HepG2 (cell line): ENCODE measurements around the gene EPN3. TPM values are rescaled to one million over a fixed set of nuclear protein-coding genes. Genes with fewer than 3 reads are reported as not detected.

Source experiments
- ATAC-seq: fragments of 200-7000 bp; cut with Tn5 transposase; 3 replicates; pipeline ENCODE4 v1.9.1; 2020; ENCODE audit warnings: mild to moderate bottlenecking, moderate library complexity
- BruUV-seq: library from RNA; stranded (reverse); fragments of 400-500 nt; replicated peaks from 2 replicates; lab custom pipeline; 2021; lab: Mats Ljungman, UMichigan
- CTCF ChIA-PET: fragments of 300-600 bp; formaldehyde crosslinking; extraction: SDS; loops from one replicate; lab custom pipeline; 2021; ENCODE audit warnings: low total read pairs, inconsistent platforms, low intra/inter-chr PET ratio; lab: Yijun Ruan, JAX
- POLR2A ChIA-PET: fragments of 350-600 bp; sonication (Branson Sonifier 250); formaldehyde crosslinking; loops from one replicate; lab custom pipeline; 2020; ENCODE audit warnings: antibody characterized with exemption, inconsistent platforms; lab: Yijun Ruan, JAX
- DNase-seq: peaks from one replicate; pipeline ENCODE4 v3.0.0-alpha.2; 2015; ENCODE audit warnings: low spot score
- FAIRE-seq: peaks from 3 replicates; lab custom pipeline; 2011; peaks lifted over from hg19 to GRCh38; lab: Jason Lieb, UNC
- H2AFZ ChIP-seq: one replicate; pipeline ENCODE4 v1.6.1; 2011; ENCODE audit warnings: low read length, inconsistent platforms
- H3K27ac ChIP-seq: fragments of 300-600 bp; 3 replicates; pipeline ENCODE4 v1.8.0; 2011; ENCODE audit warnings: mixed run types, mild to moderate bottlenecking, mixed read lengths, low read length, inconsistent platforms; ENCODE audit not compliant: insufficient read depth; ENCODE audit errors: extremely low read length
- H3K27me3 ChIP-seq, 2 experiments: fragments of 200-600 bp in 1 of 2; 2 replicates in 1 of 2; 3 replicates in 1 of 2; pipeline versions ENCODE4 v1.6.0 to v1.8.0; 2011; ENCODE audit warnings: low read length in 2 of 2, mild to moderate bottlenecking in 2 of 2, moderate library complexity in 2 of 2, inconsistent platforms in 1 of 2; ENCODE audit not compliant: insufficient read depth in 2 of 2, control insufficient read depth in 1 of 2
- H3K36me3 ChIP-seq, 2 experiments: fragments of 200-600 bp in 1 of 2; replicated peaks in 1 of 2; 2 replicates in 1 of 2; 3 replicates in 1 of 2; pipeline versions ENCODE4 v1.5.1 to v1.8.0; 2011; ENCODE audit warnings: low read length in 2 of 2, inconsistent platforms in 1 of 2; ENCODE audit not compliant: insufficient read depth in 2 of 2, control insufficient read depth in 1 of 2
- H3K4me1 ChIP-seq: 2 replicates; pipeline ENCODE4 v1.5.1; 2012; ENCODE audit warnings: low read length, inconsistent platforms; ENCODE audit not compliant: insufficient read depth
- H3K4me2 ChIP-seq: 2 replicates; pipeline ENCODE4 v1.6.0; 2011; ENCODE audit warnings: low read depth, low read length, inconsistent platforms
- H3K4me3 ChIP-seq, 3 experiments: fragments of 200-600 bp in 1 of 3; sonication (generic), shearing (Covaris generic) in 1 of 3; replicated peaks in 1 of 3; 2 replicates each; pipeline ENCODE4 v1.5.1; 2011 to 2016; ENCODE audit warnings: low read length in 3 of 3, inconsistent platforms in 2 of 3, low read depth in 2 of 3, mild to moderate bottlenecking in 2 of 3, control low read depth in 1 of 3, mixed read lengths in 1 of 3; ENCODE audit not compliant: insufficient read depth in 1 of 3
- H3K79me2 ChIP-seq: one replicate; pipeline ENCODE4 v1.6.1; 2011; ENCODE audit warnings: low read length, inconsistent platforms; ENCODE audit not compliant: insufficient read depth
- H3K9ac ChIP-seq: 2 replicates; pipeline ENCODE4 v1.6.0; 2011; ENCODE audit warnings: mild to moderate bottlenecking, low read depth, low read length, inconsistent platforms; ENCODE audit not compliant: insufficient read depth
- H3K9me3 ChIP-seq: 2 replicates; pipeline ENCODE4 v1.5.1; 2012; ENCODE audit warnings: mild to moderate bottlenecking, low read length
- H4K20me1 ChIP-seq: 2 replicates; pipeline ENCODE4 v1.6.0; 2011; ENCODE audit warnings: inconsistent platforms, mild to moderate bottlenecking, low read length, moderate library complexity; ENCODE audit not compliant: insufficient read depth
- CBX2 ChIP-seq, 2 experiments: fragments of 200-600 bp in 1 of 2; sonication (generic); formaldehyde crosslinking in 1 of 2; IDR thresholded peaks; 2 replicates each; pipeline versions ENCODE4 v1.7.0 to v1.8.1; 2018 to 2022; ENCODE audit warnings: low read depth in 2 of 2, low read length in 1 of 2, mild to moderate bottlenecking in 1 of 2, missing genetic modification reagents in 1 of 2
- HNRNPUL1 ChIP-seq: fragments of 200-400 bp; formaldehyde crosslinking; IDR thresholded peaks from 2 replicates; pipeline ENCODE4 v1.6.1; 2017; ENCODE audit warnings: low read depth, mild to moderate bottlenecking, low read length, moderate library complexity
- JUNB ChIP-seq: sonication (generic); formaldehyde crosslinking; IDR thresholded peaks from 2 replicates; pipeline ENCODE4 v1.8.0; 2022; ENCODE audit warnings: missing genetic modification reagents, mild to moderate bottlenecking, borderline replicate concordance
- REL ChIP-seq: sonication (generic); formaldehyde crosslinking; conservative IDR thresholded peaks from 2 replicates; pipeline ENCODE4 v1.8.0; 2022; ENCODE audit warnings: mild to moderate bottlenecking, missing genetic modification reagents, moderate library complexity
- RFX1 ChIP-seq: fragments of 450-650 bp; IDR thresholded peaks from 2 replicates; pipeline ENCODE4 v1.6.1; 2017
- RFX3 ChIP-seq: IDR thresholded peaks from 2 replicates; pipeline ENCODE4 v1.6.1; 2016; ENCODE audit warnings: missing biosample characterization, missing genetic modification reagents
- SIN3B ChIP-seq: fragments of 150-350 bp; IDR thresholded peaks from 2 replicates; pipeline ENCODE4 v1.6.1; 2014; ENCODE audit warnings: low read length
- SP2 ChIP-seq: sonication (generic); formaldehyde crosslinking; IDR thresholded peaks from 2 replicates; pipeline ENCODE4 v1.5.1; 2020; ENCODE audit warnings: mild to moderate bottlenecking, missing genetic modification reagents
- SRSF1 ChIP-seq: fragments of 200-400 bp; formaldehyde crosslinking; optimal IDR thresholded peaks from 2 replicates; pipeline ENCODE3; 2017; ENCODE audit warnings: mild to moderate bottlenecking, low read depth, low read length, moderate library complexity
- TGIF2 ChIP-seq: IDR thresholded peaks from 2 replicates; pipeline ENCODE4 v1.6.1; 2016; ENCODE audit warnings: control low read depth, missing compliant biosample characterization
- ZFY ChIP-seq: sonication (generic); formaldehyde crosslinking; IDR thresholded peaks from 2 replicates; pipeline ENCODE4 v1.4.0; 2020; ENCODE audit warnings: missing genetic modification reagents
- ZMAT3 ChIP-seq: sonication (generic); formaldehyde crosslinking; conservative IDR thresholded peaks from 2 replicates; pipeline ENCODE4 v1.7.0; 2021; ENCODE audit warnings: missing genetic modification reagents
- ZNF24 ChIP-seq: fragments of 450-650 bp; IDR thresholded peaks from 2 replicates; pipeline ENCODE4 v1.6.1; 2017; ENCODE audit warnings: antibody characterized with exemption, mild to moderate bottlenecking
- ZNF44 ChIP-seq: sonication (generic); formaldehyde crosslinking; IDR thresholded peaks from 2 replicates; pipeline ENCODE4 v1.5.1; 2020; ENCODE audit warnings: mild to moderate bottlenecking, missing genetic modification reagents
- ZNF562 ChIP-seq: sonication (generic); formaldehyde crosslinking; IDR thresholded peaks from 2 replicates; pipeline ENCODE4 v1.8.0; 2022; ENCODE audit warnings: missing genetic modification reagents, borderline replicate concordance
- WGBS: methylation state at CpG from one replicate; pipeline ENCODE4 v1.1.6; 2017; ENCODE audit warnings: low lambda C conversion rate; 5-methylcytosine and 5-hydroxymethylcytosine counted together
- in situ Hi-C: cut with HindIII; loops from 2 replicates; pipeline ENCODE4 v1.10.0; 2017; ENCODE audit warnings: low pct_unique_long_range_greater_than_20kb; ENCODE audit not compliant: extremely low pct_ligation_motif_present
- intact Hi-C: fragments of 100-400 bp; cut with micrococcal nuclease; formaldehyde crosslinking; loops from one replicate; pipeline ENCODE4 v1.10.0; 2022; ENCODE audit not compliant: unreplicated experiment
- polyA plus RNA-seq, 8 experiments: library from polyadenylated mRNA; depleted of rRNA in 3 of 8; stranded (reverse) in 7 of 8; unstranded in 1 of 8; fragments of >200 nt; fragmentation: Illumina TruSeq in 4 of 8; extraction: Trizol in 4 of 8; gene quantifications; 2 replicates each; pipeline versions ENCODE4 v1.2.1 to v1.2.3, GENCODE V29; 2011 to 2016; ENCODE audit warnings: low read depth in 4 of 8, missing spikeins in 1 of 8, mixed read lengths in 1 of 8; ENCODE audit not compliant: insufficient read depth in 1 of 8
- total RNA-seq, 5 experiments: library from RNA; depleted of rRNA; stranded (reverse); fragments of >200 nt; fragmentation: Illumina TruSeq; extraction: Trizol; gene quantifications; 2 replicates each; pipeline ENCODE4 v1.2.3, GENCODE V29; 2016; ENCODE audit warnings: low read depth in 1 of 5
- TF ChIP-seq, protein P1 (sequence below): sonication (generic); IDR thresholded peaks from 2 replicates; pipeline ENCODE4 v1.6.1; 2016; ENCODE audit warnings: low read depth, borderline replicate concordance
- TF ChIP-seq, protein P2 (sequence below): IDR thresholded peaks from 2 replicates; pipeline ENCODE4 v1.6.1; 2018; ENCODE audit warnings: missing genetic modification reagents
- TF ChIP-seq, protein P3 (sequence below): sonication (generic); formaldehyde crosslinking; IDR thresholded peaks from 2 replicates; pipeline ENCODE4 v1.5.1; 2020; ENCODE audit warnings: mild to moderate bottlenecking, missing genetic modification reagents, moderate library complexity

EPN3 gene
- total and polyA plus RNA-seq, 2 of the 13 experiments (the other 11 are each of a cell fraction or from before 2014, with no cell fraction given): 0.11 to 0.95 TPM

DNA sequence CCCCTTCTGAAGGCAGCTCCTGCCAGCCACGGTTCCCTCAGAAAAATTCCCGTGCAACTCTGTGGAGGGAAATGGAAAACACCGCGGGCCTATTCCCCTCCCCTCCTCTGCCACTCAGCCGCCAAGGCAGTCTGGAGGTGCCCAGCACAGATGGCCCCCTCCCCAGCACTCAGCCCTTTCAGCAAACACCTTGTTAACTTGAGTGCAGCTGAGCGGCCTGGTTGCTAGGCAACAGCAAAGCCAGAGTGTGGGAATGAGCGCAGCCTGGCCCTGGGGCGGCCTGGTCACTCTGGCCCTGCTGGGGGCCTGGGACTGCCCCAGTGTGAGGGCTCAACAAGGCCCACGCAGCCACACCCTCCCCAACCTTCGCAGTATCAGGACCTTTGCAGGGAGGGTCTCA is 60.8 kb downstream of the EPN3 start:
- TF ChIP-seq CBX2 (IDR thresholded peaks at IDR 0.05; ENCODE audit: low read depth, low read length) (no peak), CBX2 (CRISPR knock-in tag; IDR thresholded peaks at IDR 0.05; ENCODE audit: low read depth) (no peak), HNRNPUL1 (no peak), TGIF2 (CRISPR knock-in tag) (no peak), RFX3 (CRISPR knock-in tag) (peak; percentile 60), ZNF562 (CRISPR knock-in tag) (no peak), ZNF24 (no peak), SP2 (CRISPR knock-in tag) (no peak), RFX1 (peak; percentile 70), REL (CRISPR knock-in tag) (no peak), JUNB (CRISPR knock-in tag) (no peak), ZMAT3 (CRISPR knock-in tag) (no peak), SIN3B (no peak), ZFY (CRISPR knock-in tag) (peak; percentile 21; the same call in 1 of the 2 replicates), ZNF44 (CRISPR knock-in tag) (no peak), SRSF1 (no peak)
- TF ChIP-seq, protein P1, sequence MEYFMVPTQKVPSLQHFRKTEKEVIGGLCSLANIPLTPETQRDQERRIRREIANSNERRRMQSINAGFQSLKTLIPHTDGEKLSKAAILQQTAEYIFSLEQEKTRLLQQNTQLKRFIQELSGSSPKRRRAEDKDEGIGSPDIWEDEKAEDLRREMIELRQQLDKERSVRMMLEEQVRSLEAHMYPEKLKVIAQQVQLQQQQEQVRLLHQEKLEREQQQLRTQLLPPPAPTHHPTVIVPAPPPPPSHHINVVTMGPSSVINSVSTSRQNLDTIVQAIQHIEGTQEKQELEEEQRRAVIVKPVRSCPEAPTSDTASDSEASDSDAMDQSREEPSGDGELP: peak; percentile 47; the same call in 1 of the 2 replicates
- TF ChIP-seq, protein P2, sequence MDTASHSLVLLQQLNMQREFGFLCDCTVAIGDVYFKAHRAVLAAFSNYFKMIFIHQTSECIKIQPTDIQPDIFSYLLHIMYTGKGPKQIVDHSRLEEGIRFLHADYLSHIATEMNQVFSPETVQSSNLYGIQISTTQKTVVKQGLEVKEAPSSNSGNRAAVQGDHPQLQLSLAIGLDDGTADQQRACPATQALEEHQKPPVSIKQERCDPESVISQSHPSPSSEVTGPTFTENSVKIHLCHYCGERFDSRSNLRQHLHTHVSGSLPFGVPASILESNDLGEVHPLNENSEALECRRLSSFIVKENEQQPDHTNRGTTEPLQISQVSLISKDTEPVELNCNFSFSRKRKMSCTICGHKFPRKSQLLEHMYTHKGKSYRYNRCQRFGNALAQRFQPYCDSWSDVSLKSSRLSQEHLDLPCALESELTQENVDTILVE (CRISPR knock-in tag): no peak
- TF ChIP-seq, protein P3, sequence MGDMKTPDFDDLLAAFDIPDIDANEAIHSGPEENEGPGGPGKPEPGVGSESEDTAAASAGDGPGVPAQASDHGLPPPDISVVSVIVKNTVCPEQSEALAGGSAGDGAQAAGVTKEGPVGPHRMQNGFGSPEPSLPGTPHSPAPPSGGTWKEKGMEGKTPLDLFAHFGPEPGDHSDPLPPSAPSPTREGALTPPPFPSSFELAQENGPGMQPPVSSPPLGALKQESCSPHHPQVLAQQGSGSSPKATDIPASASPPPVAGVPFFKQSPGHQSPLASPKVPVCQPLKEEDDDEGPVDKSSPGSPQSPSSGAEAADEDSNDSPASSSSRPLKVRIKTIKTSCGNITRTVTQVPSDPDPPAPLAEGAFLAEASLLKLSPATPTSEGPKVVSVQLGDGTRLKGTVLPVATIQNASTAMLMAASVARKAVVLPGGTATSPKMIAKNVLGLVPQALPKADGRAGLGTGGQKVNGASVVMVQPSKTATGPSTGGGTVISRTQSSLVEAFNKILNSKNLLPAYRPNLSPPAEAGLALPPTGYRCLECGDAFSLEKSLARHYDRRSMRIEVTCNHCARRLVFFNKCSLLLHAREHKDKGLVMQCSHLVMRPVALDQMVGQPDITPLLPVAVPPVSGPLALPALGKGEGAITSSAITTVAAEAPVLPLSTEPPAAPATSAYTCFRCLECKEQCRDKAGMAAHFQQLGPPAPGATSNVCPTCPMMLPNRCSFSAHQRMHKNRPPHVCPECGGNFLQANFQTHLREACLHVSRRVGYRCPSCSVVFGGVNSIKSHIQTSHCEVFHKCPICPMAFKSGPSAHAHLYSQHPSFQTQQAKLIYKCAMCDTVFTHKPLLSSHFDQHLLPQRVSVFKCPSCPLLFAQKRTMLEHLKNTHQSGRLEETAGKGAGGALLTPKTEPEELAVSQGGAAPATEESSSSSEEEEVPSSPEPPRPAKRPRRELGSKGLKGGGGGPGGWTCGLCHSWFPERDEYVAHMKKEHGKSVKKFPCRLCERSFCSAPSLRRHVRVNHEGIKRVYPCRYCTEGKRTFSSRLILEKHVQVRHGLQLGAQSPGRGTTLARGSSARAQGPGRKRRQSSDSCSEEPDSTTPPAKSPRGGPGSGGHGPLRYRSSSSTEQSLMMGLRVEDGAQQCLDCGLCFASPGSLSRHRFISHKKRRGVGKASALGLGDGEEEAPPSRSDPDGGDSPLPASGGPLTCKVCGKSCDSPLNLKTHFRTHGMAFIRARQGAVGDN (CRISPR knock-in tag): peak; percentile 27
- TF ChIP-seq, all 625 proteins: peak for 5
- Histone ChIP-seq H3K4me1 (peaks cover 28% of the 10 kb centered on the region), H3K79me2 (no peaks in the 10 kb centered on the region), H3K36me3 (no peaks in the 10 kb centered on the region; a peak in 1 of 5 replicates), H3K27me3 (peaks cover 34 to 94% of the 10 kb centered on the region in 2 experiments; a peak in 4 of 5 replicates), H3K27ac (no peak overlapping the region), H4K20me1 (no peaks in the 10 kb centered on the region; the same call in 1 of the 2 replicates), H3K9me3 (no peaks in the 10 kb centered on the region), H3K4me3 (no peak overlapping the region), H2AFZ (no peak overlapping the region), H3K9ac (no peak overlapping the region), H3K4me2 (no peak overlapping the region)
- ChIA-PET CTCF (no interaction called here), POLR2A (no interaction called here)
- ATAC-seq (peak; percentile 45), FAIRE-seq (no peak), DNase-seq (peak; percentile 21)
- 10% methylated on average over 6 of the region's 10 CpGs for WGBS
- intact Hi-C loops: no loop called here
- in situ Hi-C loops: no loop called here
- no TSS peak for BruUV-seq
